ENCODE results near the gene TPK1.

The TPK1 gene

GRCh38 chr7:144525956-144526355 lies 309.9 kb downstream of the TPK1 start:
- TF ChIP-seq CTCF (IDR thresholded peaks at IDR 0.05; ENCODE audit: low read depth, low read length): no peak
- peak in 1 of 2 donors; percentile 17 for DNase-seq (ENCODE audit: low read depth in 2 of 2)
- H3K4me3 ChIP-seq (replicated peaks in 1 of 2; ENCODE audit: low read depth in 2 of 2, low read length in 2 of 2): no peak overlapping the region

- no peak overlapping the region for H3K4me3 ChIP-seq (replicated peaks in 1 of 2; ENCODE audit: low read depth in 2 of 2, low read length in 2 of 2)
- no peak for DNase-seq (ENCODE audit: low read depth in 2 of 2)
- TF ChIP-seq CTCF (IDR thresholded peaks at IDR 0.05; ENCODE audit: low read depth, low read length): no peak
These were observed 311.6 kb downstream of the TPK1 start for GRCh38 chr7:144524271-144524670.

- no peak for DNase-seq (ENCODE audit: low read depth in 2 of 2)
- TF ChIP-seq CTCF (IDR thresholded peaks at IDR 0.05; ENCODE audit: low read depth, low read length): no peak
- no peak overlapping the region for H3K4me3 ChIP-seq (replicated peaks in 1 of 2; ENCODE audit: low read depth in 2 of 2, low read length in 2 of 2)
These were observed 312.2 kb downstream of the TPK1 start for GRCh38 chr7:144523621-144524020.

GRCh38 chr7:144519925-144520324 lies 315.9 kb downstream of the TPK1 start:
- H3K4me3 ChIP-seq (replicated peaks in 1 of 2; ENCODE audit: low read depth in 2 of 2, low read length in 2 of 2): no peak overlapping the region
- TF ChIP-seq CTCF (IDR thresholded peaks at IDR 0.05; ENCODE audit: low read depth, low read length): no peak
- DNase-seq (ENCODE audit: low read depth in 2 of 2): no peak

GRCh38 chr7:144518360-144518759 lies 317.5 kb downstream of the TPK1 start:
- DNase-seq (ENCODE audit: low read depth in 2 of 2): no peak
- H3K4me3 ChIP-seq (replicated peaks in 1 of 2; ENCODE audit: low read depth in 2 of 2, low read length in 2 of 2): no peak overlapping the region
- TF ChIP-seq CTCF (IDR thresholded peaks at IDR 0.05; ENCODE audit: low read depth, low read length): no peak

GRCh38 chr7:144517749-144518148 lies 318.1 kb downstream of the TPK1 start:
- no peak overlapping the region for H3K4me3 ChIP-seq (replicated peaks in 1 of 2; ENCODE audit: low read depth in 2 of 2, low read length in 2 of 2)
- DNase-seq (ENCODE audit: low read depth in 2 of 2): no peak

More at GRCh38 chr7:144517749-144518148, 318.1 kb downstream of the TPK1 start:
- no peak for TF ChIP-seq CTCF (IDR thresholded peaks at IDR 0.05; ENCODE audit: low read depth, low read length)

Measured in cardiac fibroblast (primary cell).